ENCODE measurements around the gene LDB2.

GRCh38 chr4:16846540-16847117, 51.8 kb downstream of the LDB2 start:
- TF ChIP-seq, protein P1, sequence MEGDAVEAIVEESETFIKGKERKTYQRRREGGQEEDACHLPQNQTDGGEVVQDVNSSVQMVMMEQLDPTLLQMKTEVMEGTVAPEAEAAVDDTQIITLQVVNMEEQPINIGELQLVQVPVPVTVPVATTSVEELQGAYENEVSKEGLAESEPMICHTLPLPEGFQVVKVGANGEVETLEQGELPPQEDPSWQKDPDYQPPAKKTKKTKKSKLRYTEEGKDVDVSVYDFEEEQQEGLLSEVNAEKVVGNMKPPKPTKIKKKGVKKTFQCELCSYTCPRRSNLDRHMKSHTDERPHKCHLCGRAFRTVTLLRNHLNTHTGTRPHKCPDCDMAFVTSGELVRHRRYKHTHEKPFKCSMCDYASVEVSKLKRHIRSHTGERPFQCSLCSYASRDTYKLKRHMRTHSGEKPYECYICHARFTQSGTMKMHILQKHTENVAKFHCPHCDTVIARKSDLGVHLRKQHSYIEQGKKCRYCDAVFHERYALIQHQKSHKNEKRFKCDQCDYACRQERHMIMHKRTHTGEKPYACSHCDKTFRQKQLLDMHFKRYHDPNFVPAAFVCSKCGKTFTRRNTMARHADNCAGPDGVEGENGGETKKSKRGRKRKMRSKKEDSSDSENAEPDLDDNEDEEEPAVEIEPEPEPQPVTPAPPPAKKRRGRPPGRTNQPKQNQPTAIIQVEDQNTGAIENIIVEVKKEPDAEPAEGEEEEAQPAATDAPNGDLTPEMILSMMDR (conservative IDR thresholded peaks at IDR 0.05; ENCODE audit: low read depth, low read length) = no peak
- TF ChIP-seq EZH2 (IDR thresholded peaks at IDR 0.05; ENCODE audit: low read length, unreplicated experiment) (no peak), EZH2phosphoT487 (IDR thresholded peaks at IDR 0.05; ENCODE audit: borderline replicate concordance, low read length) (no peak)

Measured in PC-3 (cell line).